ENCODE data around the gene CRYBG3. TPM values are rescaled to one million over a fixed set of nuclear protein-coding genes. Genes with fewer than 3 reads are reported as not detected.

The CRYBG3 gene
- polyA plus RNA-seq, 1 donor from 2014 or later, result 1.3 TPM

GRCh38 chr3:97910931-97911351, 89.1 kb downstream of the CRYBG3 start:
- Histone ChIP-seq H3K9ac (ENCODE audit: low read length) (no peak overlapping the region), H3K27ac (ENCODE audit: low read length) (no peak overlapping the region), H3K36me3 (ENCODE audit: insufficient read depth, low read length) (no peaks in the 10 kb centered on the region), H2AFZ (ENCODE audit: low read depth, low read length) (no peak overlapping the region), H3K9me2 (ENCODE audit: insufficient read depth, low read length) (no peaks in the 10 kb centered on the region), H3F3A (ENCODE audit: insufficient read depth, low read length, poor library complexity, severe bottlenecking) (no peaks in the 10 kb centered on the region), H3K79me2 (replicated peaks; ENCODE audit: insufficient read depth, low read length) (no peaks in the 10 kb centered on the region), H4K20me1 (ENCODE audit: insufficient read depth) (no peaks in the 10 kb centered on the region), H3K9me3 (ENCODE audit: low read length) (no peaks in the 10 kb centered on the region), H3K4me2 (ENCODE audit: low read length) (no peak overlapping the region), H3K4me3 (ENCODE audit: low read length) (no peak overlapping the region), H3K27me3 (ENCODE audit: insufficient read depth, low read depth, low read length) (no peaks in the 10 kb centered on the region)
- TF ChIP-seq RAD21 (conservative IDR thresholded peaks at IDR 0.05) (no peak), SMC3 (conservative IDR thresholded peaks at IDR 0.05; ENCODE audit: poor library complexity) (no peak), TAF1 (IDR thresholded peaks at IDR 0.05; ENCODE audit: low read depth) (no peak), REST (IDR thresholded peaks at IDR 0.05; ENCODE audit: borderline replicate concordance) (no peak), EP300 (conservative IDR thresholded peaks at IDR 0.05; ENCODE audit: poor library complexity, severe bottlenecking) (no peak), CTCF (IDR thresholded peaks at IDR 0.05; ENCODE audit: poor library complexity, severe bottlenecking) (no peak), MXI1 (conservative IDR thresholded peaks at IDR 0.05; ENCODE audit: poor library complexity, severe bottlenecking) (no peak), EZH2 (IDR thresholded peaks at IDR 0.05; ENCODE audit: borderline replicate concordance, insufficient read depth, low read length, poor library complexity, severe bottlenecking) (no peak), POLR2AphosphoS5 (IDR thresholded peaks at IDR 0.05) (no peak)

GRCh38 chr3:97911459-97911858, 89.6 kb downstream of the CRYBG3 start:
- no peaks in the 10 kb centered on the region for H3K27me3 ChIP-seq (ENCODE audit: insufficient read depth, low read depth, low read length)
- H2AFZ ChIP-seq (ENCODE audit: low read depth, low read length), result no peak overlapping the region
- TF ChIP-seq CTCF (IDR thresholded peaks at IDR 0.05; ENCODE audit: poor library complexity, severe bottlenecking) (no peak), RAD21 (conservative IDR thresholded peaks at IDR 0.05) (no peak), SMC3 (conservative IDR thresholded peaks at IDR 0.05; ENCODE audit: poor library complexity) (no peak), EP300 (conservative IDR thresholded peaks at IDR 0.05; ENCODE audit: poor library complexity, severe bottlenecking) (no peak), MXI1 (conservative IDR thresholded peaks at IDR 0.05; ENCODE audit: poor library complexity, severe bottlenecking) (no peak), TAF1 (IDR thresholded peaks at IDR 0.05; ENCODE audit: low read depth) (no peak), REST (IDR thresholded peaks at IDR 0.05; ENCODE audit: borderline replicate concordance) (no peak), POLR2AphosphoS5 (IDR thresholded peaks at IDR 0.05) (no peak), EZH2 (IDR thresholded peaks at IDR 0.05; ENCODE audit: borderline replicate concordance, insufficient read depth, low read length, poor library complexity, severe bottlenecking) (no peak)
- no peak overlapping the region for H3K27ac ChIP-seq (ENCODE audit: low read length)
- H3K9ac ChIP-seq (ENCODE audit: low read length), result no peak overlapping the region
- H3K79me2 ChIP-seq (replicated peaks; ENCODE audit: insufficient read depth, low read length), result no peaks in the 10 kb centered on the region
- H3K9me3 ChIP-seq (ENCODE audit: low read length), result no peaks in the 10 kb centered on the region
- H3K4me2 ChIP-seq (ENCODE audit: low read length), result no peak overlapping the region
- H3F3A ChIP-seq (ENCODE audit: insufficient read depth, low read length, poor library complexity, severe bottlenecking), result no peaks in the 10 kb centered on the region
- H4K20me1 ChIP-seq (ENCODE audit: insufficient read depth), result no peaks in the 10 kb centered on the region
- H3K36me3 ChIP-seq (ENCODE audit: insufficient read depth, low read length), result no peaks in the 10 kb centered on the region
- no peaks in the 10 kb centered on the region for H3K9me2 ChIP-seq (ENCODE audit: insufficient read depth, low read length)
- no peak overlapping the region for H3K4me3 ChIP-seq (ENCODE audit: low read length)
